ENCODE results near the gene C1orf210.

GRCh38 chr1:43256675-43257570 is 28.5 kb downstream of the C1orf210 start:
- TF ChIP-seq CTCF (IDR thresholded peaks at IDR 0.05): no peak
- no peak for TF ChIP-seq POLR2AphosphoS5 (IDR thresholded peaks at IDR 0.05)
- no peak for TF ChIP-seq POLR2A (IDR thresholded peaks at IDR 0.05)

All from gastroesophageal sphincter (tissue), 3 donors.